Activated CD8-positive, alpha-beta memory T cell treated with anti-CD3 and anti-CD28 coated beads, Interleukin-2, amount 10 ng/mL, durations not matched to agents 7 days and 5 days (primary cell): ENCODE data around the gene NRGN. TPM values are rescaled to one million over a fixed set of nuclear protein-coding genes. Genes with fewer than 3 reads are reported as not detected.

ENCODE experiments used
- ATAC-seq: fragments of 150-1000 bp; cut with Tn5 transposase; one replicate; pipeline ENCODE4 v1.10.0; 2021; ENCODE audit warnings: moderate library complexity
- CTCF ChIA-PET: fragments of 350-600 bp; sonication (Branson Sonifier 250); formaldehyde crosslinking; loops from one replicate; lab custom pipeline; 2021; ENCODE audit warnings: antibody characterized with exemption; lab: Charles Lee
- DNase-seq: peaks from one replicate; pipeline ENCODE4 v3.0.0-alpha.2; 2020
- H3K27ac Mint-ChIP-seq: one replicate; pipeline ENCODE4 v1.8.0; 2021; ENCODE audit warnings: mild to moderate bottlenecking, mixed read lengths
- H3K27me3 Mint-ChIP-seq: one replicate; pipeline ENCODE4 v1.8.0; 2021; ENCODE audit warnings: mixed read lengths
- H3K36me3 Mint-ChIP-seq: one replicate; pipeline ENCODE4 v1.8.0; 2021; ENCODE audit warnings: mild to moderate bottlenecking, mixed read lengths
- H3K4me1 Mint-ChIP-seq: one replicate; pipeline ENCODE4 v1.8.0; 2021; ENCODE audit warnings: mixed read lengths
- H3K4me3 Mint-ChIP-seq: one replicate; pipeline ENCODE4 v1.8.0; 2021; ENCODE audit warnings: mild to moderate bottlenecking, moderate library complexity, mixed read lengths
- H3K9me3 Mint-ChIP-seq: one replicate; pipeline ENCODE4 v1.8.0; 2022; ENCODE audit warnings: low read depth, mixed read lengths
- total RNA-seq, 2 experiments: library from RNA; stranded (reverse); gene quantifications; one replicate each; pipeline ENCODE4 v1.2.3, GENCODE V29; 2021

The NRGN gene
- total RNA-seq, 2 experiments from 2014 or later = 6.6 TPM

DNA sequence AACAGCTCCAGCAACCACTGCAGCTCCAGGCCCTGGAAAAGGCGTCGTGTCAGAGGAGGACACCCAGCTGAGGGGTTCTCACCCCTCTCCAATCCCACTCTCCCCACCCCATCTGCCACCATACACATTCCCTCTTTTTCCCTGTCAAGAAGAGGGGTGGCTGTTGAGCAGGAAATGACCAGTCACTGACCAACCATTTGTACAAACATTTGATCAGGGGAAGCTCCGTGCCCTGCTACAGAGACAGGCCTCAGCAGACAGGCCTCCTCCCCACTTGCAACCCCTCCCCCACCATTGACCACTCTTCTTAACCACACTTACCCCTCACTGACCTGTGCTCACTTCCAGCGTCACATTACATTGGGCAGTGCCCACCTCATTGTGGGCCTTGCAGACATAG is 14.6 kb downstream of the NRGN start:
- DNase-seq (no peak), ATAC-seq (no peak)
- Mint-ChIP-seq H3K9me3 (no peaks in the 10 kb centered on the region), H3K4me1 (peaks cover 14% of the 10 kb centered on the region), H3K27me3 (peaks cover 37% of the 10 kb centered on the region), H3K27ac (no peak overlapping the region), H3K4me3 (no peak overlapping the region), H3K36me3 (no peaks in the 10 kb centered on the region)
- CTCF ChIA-PET = interaction anchor here (1.2 to 18.4 kb wide), 2 partner anchors 42 to 116 kb away, joined by 3 to 216 read pairs; partner anchors contain the start of gene MSANTD2

GRCh38 chr11:124754710-124755109 is 15.0 kb downstream of the NRGN start:
- H3K4me3 Mint-ChIP-seq = no peak overlapping the region
- peaks cover 36% of the 10 kb centered on the region for H3K27me3 Mint-ChIP-seq
- no peaks in the 10 kb centered on the region for H3K9me3 Mint-ChIP-seq
- H3K4me1 Mint-ChIP-seq = peaks cover 14% of the 10 kb centered on the region
- DNase-seq (no peak), ATAC-seq (no peak)
- no peak overlapping the region for H3K27ac Mint-ChIP-seq
- no peaks in the 10 kb centered on the region for H3K36me3 Mint-ChIP-seq
- CTCF ChIA-PET = interaction anchor here (18.4 kb wide), 1 partner anchor 41 kb away, joined by 216 read pairs; the partner anchor contains the start of gene MSANTD2

DNA sequence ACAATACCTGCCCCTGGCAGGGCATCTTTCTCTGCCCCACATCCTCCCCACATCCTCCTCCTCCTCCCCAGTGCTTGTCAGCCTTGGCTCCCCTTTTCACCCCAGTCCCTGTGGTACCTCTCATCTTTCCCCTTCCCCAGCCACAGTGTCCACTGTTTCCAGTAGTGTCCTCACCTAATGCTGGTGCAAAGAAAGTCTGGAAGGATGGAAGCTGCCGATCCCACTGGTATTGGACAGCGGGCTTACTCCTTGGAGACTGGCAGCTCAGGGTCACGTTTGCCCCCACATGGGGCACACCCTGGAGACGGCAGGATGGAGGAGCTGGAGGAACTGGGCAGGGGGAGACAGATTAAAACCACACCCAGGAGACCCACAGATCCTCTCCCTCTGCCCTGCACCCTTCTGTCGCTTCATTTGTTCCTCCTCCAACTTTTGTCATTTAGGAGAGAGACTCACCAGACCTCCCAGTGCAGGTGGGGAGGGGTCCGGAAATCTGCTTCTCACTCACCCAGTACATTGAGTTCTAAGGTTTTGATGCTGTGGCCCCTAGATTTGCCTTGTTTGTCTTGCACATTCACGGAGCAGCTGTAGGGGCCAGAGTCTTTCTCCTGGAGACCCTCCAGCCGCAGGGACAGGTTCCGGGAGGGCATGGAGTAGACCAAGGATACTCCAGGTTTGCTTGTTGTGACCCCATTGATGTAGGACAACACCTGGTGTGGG is 16.5 kb downstream of the NRGN start:
- H3K4me1 Mint-ChIP-seq = peaks cover 11% of the 10 kb centered on the region
- no peak overlapping the region for H3K27ac Mint-ChIP-seq
- no peaks in the 10 kb centered on the region for H3K9me3 Mint-ChIP-seq
- H3K27me3 Mint-ChIP-seq = peaks cover 47% of the 10 kb centered on the region
- no peak for ATAC-seq
- H3K36me3 Mint-ChIP-seq = no peaks in the 10 kb centered on the region
- no peak for DNase-seq
- no peak overlapping the region for H3K4me3 Mint-ChIP-seq
- CTCF ChIA-PET = interaction anchor here (1.0 to 18.4 kb wide), 6 partner anchors 8 to 86 kb away, joined by 3 to 216 read pairs (median 13); partner anchors contain the start of genes MSANTD2 and NRGN

DNA sequence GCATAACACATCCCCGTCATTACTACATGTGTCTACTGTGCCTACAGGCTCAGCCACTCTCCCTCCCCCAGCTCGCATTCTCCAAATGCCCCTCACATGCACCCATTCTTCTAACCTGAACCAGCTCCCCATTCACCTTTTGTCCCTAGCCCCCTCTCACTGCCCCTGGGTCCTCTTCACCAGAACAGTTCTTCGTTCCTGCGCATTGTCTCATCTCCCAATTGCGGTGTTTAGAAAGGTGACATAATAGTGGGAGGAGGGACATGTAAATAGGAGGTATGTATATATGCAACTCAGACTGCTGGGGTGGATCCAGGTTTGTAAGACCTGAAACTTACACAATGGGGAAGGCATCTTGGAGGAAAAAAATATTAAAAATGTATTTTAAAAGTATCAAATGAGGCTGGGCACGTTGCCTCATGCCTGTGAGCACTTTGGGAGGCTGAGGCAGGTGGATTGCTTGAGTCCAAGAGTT is 17.0 kb downstream of the NRGN start:
- H3K4me3 Mint-ChIP-seq = no peak overlapping the region
- DNase-seq (no peak), ATAC-seq (no peak)
- CTCF ChIA-PET = interaction anchor here (1.0 to 18.4 kb wide), 6 partner anchors 8 to 86 kb away, joined by 3 to 216 read pairs (median 13); partner anchors contain the start of genes MSANTD2 and NRGN
- no peaks in the 10 kb centered on the region for H3K9me3 Mint-ChIP-seq
- no peak overlapping the region for H3K27ac Mint-ChIP-seq
- H3K36me3 Mint-ChIP-seq = no peaks in the 10 kb centered on the region
- H3K4me1 Mint-ChIP-seq = peaks cover 16% of the 10 kb centered on the region
- peaks cover 53% of the 10 kb centered on the region for H3K27me3 Mint-ChIP-seq

DNA sequence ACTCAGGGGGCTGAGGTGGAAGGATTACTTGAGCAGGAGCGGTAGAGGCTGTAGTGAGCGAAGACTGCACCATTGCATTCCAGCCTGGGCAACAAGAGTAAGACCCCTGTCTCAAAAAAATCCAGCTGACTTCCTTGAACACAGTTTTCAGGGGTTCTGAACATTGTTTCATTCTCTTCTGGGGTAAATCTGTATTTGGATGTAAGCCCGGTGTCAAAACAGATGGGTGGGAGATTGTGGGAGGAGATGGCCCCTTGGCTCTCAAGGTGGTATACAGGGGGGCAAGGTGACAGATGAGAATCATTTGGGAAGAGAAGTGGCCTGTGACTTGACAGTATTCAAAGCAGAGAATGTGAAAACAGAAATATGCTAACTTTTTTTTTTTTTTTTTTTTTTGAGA is 17.6 kb downstream of the NRGN start:
- Mint-ChIP-seq H3K4me3 (no peak overlapping the region), H3K27ac (no peak overlapping the region), H3K27me3 (peaks cover 53% of the 10 kb centered on the region), H3K9me3 (no peaks in the 10 kb centered on the region), H3K4me1 (peaks cover 18% of the 10 kb centered on the region), H3K36me3 (no peaks in the 10 kb centered on the region)
- ATAC-seq (no peak), DNase-seq (no peak)
- CTCF ChIA-PET = interaction anchor here (1.9 to 18.4 kb wide), 5 partner anchors 11 to 87 kb away, joined by 5 to 216 read pairs (median 19); partner anchors contain the start of genes MSANTD2 and NRGN

- peak; percentile 64 for ATAC-seq
- Mint-ChIP-seq H3K4me1 (peaks cover 19% of the 10 kb centered on the region), H3K4me3 (no peak overlapping the region), H3K27me3 (peaks cover 53% of the 10 kb centered on the region), H3K27ac (no peak overlapping the region), H3K36me3 (no peaks in the 10 kb centered on the region), H3K9me3 (no peaks in the 10 kb centered on the region)
- peak; percentile 82 for DNase-seq
- CTCF ChIA-PET = interaction anchor here (0.7 to 18.4 kb wide), 17 partner anchors 10 to 192 kb away, joined by 3 to 216 read pairs (median 4); partner anchors contain the start of genes MSANTD2 and TBRG1
These were observed 18.9 kb downstream of the NRGN start for GRCh38 chr11:124758355-124759265.

- DNase-seq (no peak), ATAC-seq (no peak)
- Mint-ChIP-seq H3K27ac (no peak overlapping the region), H3K36me3 (no peaks in the 10 kb centered on the region), H3K27me3 (peaks cover 53% of the 10 kb centered on the region), H3K4me1 (peaks cover 19% of the 10 kb centered on the region), H3K9me3 (no peaks in the 10 kb centered on the region), H3K4me3 (no peak overlapping the region)
- CTCF ChIA-PET = interaction anchor here (1.2 to 18.4 kb wide), 8 partner anchors 11 to 89 kb away, joined by 4 to 216 read pairs (median 14); partner anchors contain the start of gene MSANTD2
These were observed 19.8 kb downstream of the NRGN start for GRCh38 chr11:124759266-124760204.

DNA sequence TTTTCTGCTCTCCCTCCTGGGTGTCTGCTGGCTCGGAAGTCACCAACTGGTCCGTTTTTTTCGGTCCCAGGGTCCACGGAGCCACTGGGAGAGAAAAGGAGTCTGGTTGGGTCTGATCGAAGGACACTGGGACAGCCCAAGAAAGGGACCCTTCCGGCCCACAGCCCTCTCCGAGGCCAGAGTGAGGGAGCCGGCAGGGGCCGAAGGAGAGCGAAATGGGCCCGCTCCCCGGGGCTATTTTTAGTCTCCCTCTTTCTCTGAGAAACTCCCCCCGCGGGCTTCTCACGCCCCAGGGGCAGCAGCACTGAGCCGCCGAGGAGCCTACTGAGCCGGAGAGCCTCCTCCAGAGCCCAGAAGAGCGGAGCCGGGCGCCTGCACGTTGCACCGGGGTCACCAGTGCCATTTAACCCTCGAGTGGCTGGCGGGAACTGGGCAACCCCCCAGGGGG is 20.5 kb downstream of the NRGN start:
- Mint-ChIP-seq H3K36me3 (no peaks in the 10 kb centered on the region), H3K27ac (no peak overlapping the region), H3K27me3 (peaks cover 51% of the 10 kb centered on the region), H3K4me3 (no peak overlapping the region), H3K9me3 (no peaks in the 10 kb centered on the region), H3K4me1 (peaks cover 19% of the 10 kb centered on the region)
- ATAC-seq (no peak), DNase-seq (no peak)
- CTCF ChIA-PET = interaction anchor here (0.9 to 18.4 kb wide), 5 partner anchors 14 to 91 kb away, joined by 3 to 216 read pairs (median 8); partner anchors contain the start of gene MSANTD2

DNA sequence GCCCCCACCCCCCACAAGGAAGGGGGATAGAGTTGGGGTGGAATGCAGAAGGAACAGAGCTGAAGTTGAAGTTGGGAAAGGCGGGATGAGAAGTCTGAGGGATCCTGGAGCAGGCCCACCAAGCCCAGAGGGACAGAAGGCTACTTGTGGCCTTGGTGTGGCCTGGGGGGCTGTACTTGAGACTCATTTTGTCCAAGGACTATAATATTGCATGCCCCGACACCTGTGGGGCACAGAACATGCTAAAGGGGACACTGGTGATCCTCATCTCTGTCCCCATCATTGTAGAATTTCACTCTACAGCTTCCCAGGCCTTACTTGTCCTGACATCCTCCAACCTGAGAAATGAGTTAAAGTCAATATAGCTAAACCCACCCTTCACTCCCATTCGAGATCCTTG is 21.1 kb downstream of the NRGN start:
- H3K9me3 Mint-ChIP-seq = no peaks in the 10 kb centered on the region
- H3K36me3 Mint-ChIP-seq = no peaks in the 10 kb centered on the region
- no peak overlapping the region for H3K27ac Mint-ChIP-seq
- no peak overlapping the region for H3K4me3 Mint-ChIP-seq
- H3K4me1 Mint-ChIP-seq = peaks cover 19% of the 10 kb centered on the region
- no peak for DNase-seq
- H3K27me3 Mint-ChIP-seq = peaks cover 51% of the 10 kb centered on the region
- no peak for ATAC-seq
- CTCF ChIA-PET = interaction anchor here (0.7 to 18.4 kb wide), 9 partner anchors 12 to 92 kb away, joined by 3 to 216 read pairs (median 4); partner anchors contain the start of gene MSANTD2

- Mint-ChIP-seq H3K27me3 (peaks cover 49% of the 10 kb centered on the region), H3K36me3 (no peaks in the 10 kb centered on the region), H3K9me3 (no peaks in the 10 kb centered on the region), H3K4me1 (peaks cover 19% of the 10 kb centered on the region), H3K27ac (no peak overlapping the region), H3K4me3 (peak overlapping the region; percentile 74)
- CTCF ChIA-PET = interaction anchor here (0.7 to 18.4 kb wide), 8 partner anchors 13 to 92 kb away, joined by 3 to 216 read pairs (median 4); partner anchors contain the start of gene MSANTD2
- ATAC-seq = no peak
- no peak for DNase-seq
These were observed 21.8 kb downstream of the NRGN start for GRCh38 chr11:124761301-124762104.

DNA sequence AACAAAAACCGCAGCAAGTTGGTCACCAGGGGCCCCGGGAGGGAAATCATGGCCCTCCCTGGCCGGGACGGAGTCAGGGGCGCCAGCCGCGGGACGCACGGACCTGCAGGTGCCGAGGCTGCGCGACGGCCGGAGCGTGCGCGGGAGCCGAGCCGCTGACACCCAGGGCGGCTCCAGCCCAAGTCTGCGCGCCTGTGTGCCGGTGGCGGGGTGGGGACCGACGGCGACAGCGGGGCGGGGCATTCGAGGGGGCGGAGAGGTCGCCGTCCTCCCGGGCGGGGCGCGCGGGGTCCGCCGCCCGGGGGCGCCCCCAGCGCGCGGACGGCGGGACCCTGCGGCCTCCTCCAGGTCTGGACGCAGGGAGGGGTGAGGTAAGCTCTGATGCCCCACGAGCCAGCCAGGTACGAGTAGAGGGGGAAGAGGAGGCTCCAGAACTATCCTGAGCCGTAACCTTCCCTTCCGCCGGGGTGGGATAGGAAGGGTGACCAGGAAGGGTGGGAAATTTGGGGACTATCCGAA is 22.4 kb downstream of the NRGN start, which contains the start of gene ESAM:
Gene ESAM, minus strand, starts transcription at position 186 of the 519 bp plus-strand sequence. Its CDS starts 136 bp downstream, at position 50.
- peaks cover 1% of the 10 kb centered on the region for H3K36me3 Mint-ChIP-seq
- H3K4me3 Mint-ChIP-seq = peak within 1 kb of the TSS; percentile 74
- CTCF ChIA-PET = interaction anchor here (0.7 to 18.4 kb wide), 24 partner anchors 10 to 122 kb away, joined by 3 to 216 read pairs (median 5); partner anchors contain the start of genes MSANTD2, NRGN, SIAE and SPA17
- H3K27me3 Mint-ChIP-seq = peaks cover 42% of the 10 kb centered on the region
- H3K27ac Mint-ChIP-seq = no peak within 1 kb of the TSS
- no peaks in the 10 kb centered on the region for H3K9me3 Mint-ChIP-seq
- H3K4me1 Mint-ChIP-seq = peaks cover 19% of the 10 kb centered on the region
- ATAC-seq = peak; percentile 89
- DNase-seq = peak; percentile 79
